ENCODE results near the gene SULT2B1.

Gene SULT2B1

DNA sequence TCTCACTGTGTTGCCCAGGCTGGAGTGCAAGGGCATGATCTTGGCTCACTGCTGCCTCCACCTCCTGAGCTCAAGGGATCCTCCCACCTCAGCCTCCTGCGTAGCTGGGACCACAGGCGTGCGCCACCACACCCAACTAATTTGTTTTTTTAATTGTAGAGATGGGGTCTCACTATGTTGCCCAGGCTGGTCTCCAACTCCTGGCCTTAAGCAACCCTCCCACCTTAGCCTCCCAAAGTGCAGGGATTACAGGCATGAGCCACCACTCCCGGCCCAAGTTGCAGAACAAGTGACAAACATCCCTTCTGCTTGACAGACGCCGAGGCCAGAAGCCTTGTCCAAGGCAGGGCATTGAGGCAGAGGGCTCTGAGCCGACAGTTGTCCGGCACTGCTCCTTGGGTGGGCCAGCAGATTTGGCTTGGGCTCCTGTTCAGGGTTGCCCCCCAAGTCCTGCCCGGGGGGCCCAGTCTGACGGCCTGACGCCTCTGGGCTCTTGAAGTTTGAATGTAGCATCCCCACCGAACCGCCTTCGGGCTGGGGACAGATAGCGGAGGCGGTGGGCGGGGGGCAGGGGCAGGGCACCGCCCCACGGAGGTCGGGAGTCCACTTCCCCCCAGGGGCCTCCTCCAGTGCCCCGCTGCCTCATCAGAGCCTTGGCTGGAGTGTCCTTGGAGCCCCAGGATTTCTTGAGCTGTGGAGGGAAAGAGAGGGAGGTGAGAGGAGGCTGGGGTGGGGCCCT, 48.9 kb downstream of the SULT2B1 start:
- WGBS, result 88% methylated on average over 18 of the region's 21 CpGs

GRCh38 chr19:48603001-48603400, 51.0 kb downstream of the SULT2B1 start:
- no peak overlapping the region for H3K18ac ChIP-seq (ENCODE audit: low read depth in 1 of 2, low read length in 2 of 2)
- H3K27ac ChIP-seq (ENCODE audit: low read length, poor library complexity, severe bottlenecking), result no peak overlapping the region
- H3K4ac ChIP-seq (ENCODE audit: low read depth in 1 of 2, low read length in 2 of 2), result no peak overlapping the region
- no peak overlapping the region for H3K23ac ChIP-seq (ENCODE audit: low read length in 2 of 2)
- H3K36me3 ChIP-seq (ENCODE audit: control insufficient read depth in 1 of 2, insufficient read depth in 2 of 2, low read depth in 1 of 2, low read length in 2 of 2), result peaks cover 0 to 4% of the 10 kb centered on the region in 2 experiments
- peaks cover 6 to 17% of the 10 kb centered on the region in 2 experiments for H3K27me3 ChIP-seq (ENCODE audit: control insufficient read depth in 1 of 2, insufficient read depth in 1 of 2, low read length in 2 of 2)
- no peak overlapping the region for H3K4me3 ChIP-seq (ENCODE audit: insufficient read depth in 1 of 2, low read depth in 1 of 2, low read length in 2 of 2)
- no peak overlapping the region for H2AK5ac ChIP-seq (ENCODE audit: low read length, severe bottlenecking)
- no peak overlapping the region for H3K14ac ChIP-seq (ENCODE audit: low read length in 2 of 2)
- H3K9me3 ChIP-seq (ENCODE audit: control insufficient read depth, low read length), result no peaks in the 10 kb centered on the region
- H2BK12ac ChIP-seq (ENCODE audit: low read length in 2 of 2), result no peak overlapping the region
- H2AFZ ChIP-seq (ENCODE audit: low read depth, low read length), result no peak overlapping the region
- H3K4me2 ChIP-seq (ENCODE audit: low read length, poor library complexity, severe bottlenecking), result no peak overlapping the region
- no peaks in the 10 kb centered on the region for H3K79me1 ChIP-seq (replicated peaks; ENCODE audit: low read length, poor library complexity, severe bottlenecking)
- H2BK5ac ChIP-seq (ENCODE audit: low read depth, low read length, poor library complexity, severe bottlenecking), result no peak overlapping the region
- no peak overlapping the region for H4K8ac ChIP-seq (ENCODE audit: low read length)
- no peak overlapping the region for H3K9ac ChIP-seq (ENCODE audit: low read length)
- H2BK120ac ChIP-seq (ENCODE audit: low read depth, low read length), result no peak overlapping the region
- WGBS, result 91% methylated on average over 8 of the region's 9 CpGs
- no peak for DNase-seq
- H3K4me1 ChIP-seq (ENCODE audit: control insufficient read depth, insufficient read depth, low read depth, low read length), result peaks cover 2% of the 10 kb centered on the region
- no peak overlapping the region for H2BK15ac ChIP-seq (ENCODE audit: low read depth, poor library complexity, severe bottlenecking)
- H4K91ac ChIP-seq (ENCODE audit: low read length), result no peak overlapping the region

More for the DNA sequence above, 48.9 kb downstream of the SULT2B1 start:
- Histone ChIP-seq H3K14ac (ENCODE audit: low read length in 2 of 2) (no peak overlapping the region), H2AK5ac (ENCODE audit: low read length, severe bottlenecking) (no peak overlapping the region), H2BK12ac (ENCODE audit: low read length in 2 of 2) (no peak overlapping the region), H3K9me3 (ENCODE audit: control insufficient read depth, low read length) (no peaks in the 10 kb centered on the region), H2AFZ (ENCODE audit: low read depth, low read length) (no peak overlapping the region), H3K18ac (ENCODE audit: low read depth in 1 of 2, low read length in 2 of 2) (no peak overlapping the region), H3K27ac (ENCODE audit: low read length, poor library complexity, severe bottlenecking) (no peak overlapping the region), H3K9ac (ENCODE audit: low read length) (no peak overlapping the region), H3K36me3 (ENCODE audit: control insufficient read depth in 1 of 2, insufficient read depth in 2 of 2, low read depth in 1 of 2, low read length in 2 of 2) (peaks cover 0 to 4% of the 10 kb centered on the region in 2 experiments), H4K8ac (ENCODE audit: low read length) (no peak overlapping the region), H3K4ac (ENCODE audit: low read depth in 1 of 2, low read length in 2 of 2) (no peak overlapping the region), H4K91ac (ENCODE audit: low read length) (no peak overlapping the region), H2BK5ac (ENCODE audit: low read depth, low read length, poor library complexity, severe bottlenecking) (no peak overlapping the region), H3K23ac (ENCODE audit: low read length in 2 of 2) (no peak overlapping the region), H2BK15ac (ENCODE audit: low read depth, poor library complexity, severe bottlenecking) (no peak overlapping the region), H3K4me3 (ENCODE audit: insufficient read depth in 1 of 2, low read depth in 1 of 2, low read length in 2 of 2) (no peak overlapping the region), H3K4me1 (ENCODE audit: control insufficient read depth, insufficient read depth, low read depth, low read length) (peaks cover 6% of the 10 kb centered on the region), H2BK120ac (ENCODE audit: low read depth, low read length) (no peak overlapping the region), H3K27me3 (ENCODE audit: control insufficient read depth in 1 of 2, insufficient read depth in 1 of 2, low read length in 2 of 2) (peaks cover 6 to 17% of the 10 kb centered on the region in 2 experiments), H3K4me2 (ENCODE audit: low read length, poor library complexity, severe bottlenecking) (no peak overlapping the region), H3K79me1 (replicated peaks; ENCODE audit: low read length, poor library complexity, severe bottlenecking) (no peaks in the 10 kb centered on the region)
- DNase-seq, result no peak

DNA sequence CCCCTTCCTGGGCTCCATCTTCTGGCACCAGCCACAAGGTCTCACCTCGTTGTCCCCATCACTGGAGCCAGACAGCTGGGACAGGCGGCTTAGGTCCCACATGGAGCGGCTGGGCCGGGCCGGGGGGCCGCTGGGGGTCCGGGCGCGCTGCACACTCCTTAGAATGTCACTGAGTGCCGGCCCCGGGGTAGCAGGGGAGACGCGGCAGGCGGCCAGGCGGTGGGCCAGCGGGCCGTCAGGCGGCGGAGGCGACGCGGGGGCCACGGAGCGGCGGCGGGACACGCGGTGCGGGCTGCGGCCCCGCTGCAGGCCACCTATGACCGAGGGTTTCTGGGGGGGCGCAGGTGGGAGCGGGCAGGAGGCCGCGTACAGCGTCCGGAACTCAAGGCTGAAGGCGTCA, 51.5 kb downstream of the SULT2B1 start:
- Histone ChIP-seq H3K18ac (ENCODE audit: low read depth in 1 of 2, low read length in 2 of 2) (no peak overlapping the region), H3K4me3 (ENCODE audit: insufficient read depth in 1 of 2, low read depth in 1 of 2, low read length in 2 of 2) (no peak overlapping the region), H2BK5ac (ENCODE audit: low read depth, low read length, poor library complexity, severe bottlenecking) (no peak overlapping the region), H4K91ac (ENCODE audit: low read length) (no peak overlapping the region), H3K9ac (ENCODE audit: low read length) (no peak overlapping the region), H3K9me3 (ENCODE audit: control insufficient read depth, low read length) (no peaks in the 10 kb centered on the region), H3K36me3 (ENCODE audit: control insufficient read depth in 1 of 2, insufficient read depth in 2 of 2, low read depth in 1 of 2, low read length in 2 of 2) (peaks cover 0 to 4% of the 10 kb centered on the region in 2 experiments), H2AK5ac (ENCODE audit: low read length, severe bottlenecking) (no peak overlapping the region), H2BK120ac (ENCODE audit: low read depth, low read length) (no peak overlapping the region), H3K27ac (ENCODE audit: low read length, poor library complexity, severe bottlenecking) (no peak overlapping the region), H2BK15ac (ENCODE audit: low read depth, poor library complexity, severe bottlenecking) (no peak overlapping the region), H3K4me2 (ENCODE audit: low read length, poor library complexity, severe bottlenecking) (no peak overlapping the region), H3K14ac (ENCODE audit: low read length in 2 of 2) (no peak overlapping the region), H2AFZ (ENCODE audit: low read depth, low read length) (no peak overlapping the region), H4K8ac (ENCODE audit: low read length) (no peak overlapping the region), H3K79me1 (replicated peaks; ENCODE audit: low read length, poor library complexity, severe bottlenecking) (no peaks in the 10 kb centered on the region), H3K27me3 (ENCODE audit: control insufficient read depth in 1 of 2, insufficient read depth in 1 of 2, low read length in 2 of 2) (peaks cover 5 to 16% of the 10 kb centered on the region in 2 experiments), H3K4me1 (ENCODE audit: control insufficient read depth, insufficient read depth, low read depth, low read length) (peaks cover 2% of the 10 kb centered on the region), H2BK12ac (ENCODE audit: low read length in 2 of 2) (no peak overlapping the region), H3K4ac (ENCODE audit: low read depth in 1 of 2, low read length in 2 of 2) (no peak overlapping the region), H3K23ac (ENCODE audit: low read length in 2 of 2) (no peak overlapping the region)
- DNase-seq, result no peak
- 94% methylated on average over 39 of the region's 39 CpGs for WGBS

GRCh38 chr19:48603850-48604249, 51.9 kb downstream of the SULT2B1 start:
- Histone ChIP-seq H3K36me3 (ENCODE audit: control insufficient read depth in 1 of 2, insufficient read depth in 2 of 2, low read depth in 1 of 2, low read length in 2 of 2) (peaks cover 0 to 4% of the 10 kb centered on the region in 2 experiments), H2BK15ac (ENCODE audit: low read depth, poor library complexity, severe bottlenecking) (no peak overlapping the region), H3K4me2 (ENCODE audit: low read length, poor library complexity, severe bottlenecking) (no peak overlapping the region), H3K9ac (ENCODE audit: low read length) (no peak overlapping the region), H3K4me1 (ENCODE audit: control insufficient read depth, insufficient read depth, low read depth, low read length) (peaks cover 2% of the 10 kb centered on the region), H4K91ac (ENCODE audit: low read length) (no peak overlapping the region), H2BK5ac (ENCODE audit: low read depth, low read length, poor library complexity, severe bottlenecking) (no peak overlapping the region), H2BK120ac (ENCODE audit: low read depth, low read length) (no peak overlapping the region), H3K79me1 (replicated peaks; ENCODE audit: low read length, poor library complexity, severe bottlenecking) (no peaks in the 10 kb centered on the region), H2BK12ac (ENCODE audit: low read length in 2 of 2) (no peak overlapping the region), H3K9me3 (ENCODE audit: control insufficient read depth, low read length) (no peaks in the 10 kb centered on the region), H3K4me3 (ENCODE audit: insufficient read depth in 1 of 2, low read depth in 1 of 2, low read length in 2 of 2) (no peak overlapping the region), H3K18ac (ENCODE audit: low read depth in 1 of 2, low read length in 2 of 2) (no peak overlapping the region), H3K27me3 (ENCODE audit: control insufficient read depth in 1 of 2, insufficient read depth in 1 of 2, low read length in 2 of 2) (peaks cover 1 to 12% of the 10 kb centered on the region in 2 experiments), H3K27ac (ENCODE audit: low read length, poor library complexity, severe bottlenecking) (no peak overlapping the region), H2AK5ac (ENCODE audit: low read length, severe bottlenecking) (no peak overlapping the region), H2AFZ (ENCODE audit: low read depth, low read length) (no peak overlapping the region), H3K23ac (ENCODE audit: low read length in 2 of 2) (no peak overlapping the region), H3K14ac (ENCODE audit: low read length in 2 of 2) (no peak overlapping the region), H3K4ac (ENCODE audit: low read depth in 1 of 2, low read length in 2 of 2) (no peak overlapping the region), H4K8ac (ENCODE audit: low read length) (no peak overlapping the region)
- DNase-seq, result no peak
- 95% methylated on average over 9 of the region's 9 CpGs for WGBS
